Left colon (tissue), 2 donors: ENCODE data around the gene RASIP1. TPM values are rescaled to one million over a fixed set of nuclear protein-coding genes. Genes with fewer than 3 reads are reported as not detected.
"Not testable (repeated sequence)": the region's sequence is repeated elsewhere in the genome, so short reads cannot be mapped to it uniquely, and the experiment has no call there.

Source experiments
- ATAC-seq: fragments of 200-7000 bp; cut with Tn5 transposase; one replicate; pipeline ENCODE4 v1.9.1; 2020; ENCODE audit warnings: mild to moderate bottlenecking, moderate library complexity
- DNase-seq, 2 donors: peaks; one replicate each; pipeline ENCODE4 v3.0.0-alpha.2; 2020
- intact Hi-C, 2 donors: fragments of 100-400 bp; cut with DNase I in 1 of 2; cut with micrococcal nuclease in 1 of 2; formaldehyde crosslinking; loops; one replicate each; pipeline versions ENCODE4 v1.11.2 to v1.14.0; 2022; cut with DNase I, micrococcal nuclease
- total RNA-seq, 2 donors: library from RNA; stranded (reverse); fragmentation: NEBNext Ultra II Directional; extraction: Animal tissue kit (Norgen Biotek cat#: 25700); gene quantifications; one replicate each; pipeline ENCODE4 v1.2.1, GENCODE V29; 2021
- donor health status: DM: no; HTN: no; CAD: no.
- donor health status: DM: yes; HTN: yes; CAD: no.

RASIP1 gene
- total RNA-seq, 2 donors from 2014 or later = 2.7 to 2.8 TPM

DNA sequence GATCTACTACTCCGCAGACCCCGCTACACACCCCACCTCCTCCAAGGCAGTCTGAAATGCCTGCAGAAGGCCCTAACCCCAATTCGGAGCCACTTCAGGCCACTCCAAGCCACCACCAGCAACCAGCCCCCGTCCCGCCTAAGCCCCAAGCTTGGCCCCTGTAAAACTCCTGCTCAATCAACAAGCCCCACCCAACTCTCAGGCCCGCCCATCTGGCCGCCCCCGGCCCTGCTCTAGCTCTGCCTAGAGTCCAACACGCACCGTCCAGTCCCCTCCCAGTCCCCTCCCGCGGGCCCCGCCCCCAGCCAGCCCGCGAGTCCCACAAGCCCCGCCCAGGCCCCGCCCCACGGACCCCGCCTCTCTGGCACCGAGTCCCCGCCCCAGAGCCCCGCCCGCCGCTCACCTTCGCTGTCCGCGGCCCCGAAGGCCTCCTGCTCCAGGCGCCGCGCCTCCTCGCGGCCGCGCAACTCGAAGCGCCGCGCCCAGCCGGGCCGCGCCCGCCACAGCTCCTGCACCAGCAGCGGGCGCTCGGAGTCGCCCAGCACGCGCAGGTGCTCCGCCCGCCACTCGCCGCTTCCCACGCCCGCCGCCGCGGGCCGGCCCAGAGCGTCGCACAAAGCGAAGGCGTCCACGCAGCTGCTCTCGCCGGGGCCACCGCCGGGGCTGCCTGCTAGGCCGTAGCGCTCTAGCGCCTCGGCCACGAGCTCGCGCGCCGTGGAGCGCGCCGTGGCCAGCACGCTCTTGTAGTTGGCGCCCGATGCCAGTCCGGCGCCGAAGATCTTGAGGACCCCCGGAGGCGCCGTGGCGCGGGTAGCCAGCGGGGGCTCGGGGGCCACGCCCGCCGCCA lies 1.6 kb downstream of the RASIP1 start:
- peak; percentile 90 for ATAC-seq
- DNase-seq = peak; percentile 95 to 99
- intact Hi-C loops = no loop called here

DNA sequence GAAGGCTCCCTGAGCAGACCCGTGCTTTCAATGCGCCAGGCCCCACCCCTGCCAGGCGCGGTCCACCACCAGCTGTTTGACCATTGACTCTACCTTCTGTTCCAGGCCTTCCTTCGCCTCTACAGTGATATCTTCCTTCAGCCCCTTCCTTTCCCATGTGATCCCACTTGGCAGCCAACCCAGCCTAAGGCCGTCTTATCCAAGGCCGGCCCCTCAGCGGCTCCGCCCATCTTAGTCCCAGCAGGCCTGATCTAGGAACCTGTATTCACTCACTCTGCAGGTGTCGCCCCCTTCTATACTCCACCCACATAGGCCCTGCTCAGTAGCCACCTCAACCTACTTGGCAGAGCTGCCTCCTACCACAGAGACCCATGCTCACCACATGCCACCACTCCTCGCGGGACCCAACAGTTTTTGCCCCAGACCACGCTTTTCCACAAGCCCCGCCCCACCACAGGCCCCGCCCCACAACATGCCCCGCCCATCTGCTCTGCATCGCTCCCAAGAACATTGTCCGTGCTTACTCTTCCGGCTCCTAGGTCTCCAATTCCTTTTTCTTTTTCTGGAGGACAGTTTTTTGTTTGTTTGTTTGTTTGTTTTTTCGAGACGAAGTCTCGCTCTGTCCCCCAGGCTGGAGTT lies 2.9 kb downstream of the RASIP1 start:
- intact Hi-C loops = no loop called here
- DNase-seq = no peak
- no peak for ATAC-seq

DNA sequence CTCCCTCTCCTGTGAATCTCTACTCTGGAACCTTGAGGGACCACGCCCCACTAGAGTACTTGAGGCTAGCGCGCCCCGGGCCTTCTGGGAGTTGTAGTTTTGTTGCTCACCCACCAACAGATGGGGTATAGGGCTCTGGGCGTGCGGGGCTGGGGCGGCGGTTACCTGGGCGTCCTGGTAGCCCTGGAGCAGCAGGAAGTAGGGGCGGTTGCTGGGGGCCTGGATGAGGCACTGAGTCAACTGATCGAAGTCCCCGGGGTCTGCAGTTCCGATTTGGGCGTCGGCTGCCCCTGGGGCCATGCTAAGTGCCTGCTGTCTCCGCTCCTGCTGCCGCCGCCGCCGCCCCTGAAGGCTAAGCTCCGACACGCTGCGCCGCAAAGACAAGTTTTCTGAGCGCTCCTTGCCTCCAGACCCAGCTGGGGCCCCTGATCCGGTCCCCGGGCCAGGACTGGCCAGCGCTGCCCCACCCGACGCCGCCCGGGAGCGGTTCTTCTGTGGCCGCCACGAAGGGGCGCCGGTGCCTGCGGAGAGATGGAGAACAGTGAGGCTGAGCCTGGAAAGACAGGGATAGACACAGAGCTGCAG lies 5.3 kb downstream of the RASIP1 start:
- intact Hi-C loops = no loop called here
- peak; percentile 30 for ATAC-seq
- DNase-seq = peak in 1 of 2 donors; percentile 59

DNA sequence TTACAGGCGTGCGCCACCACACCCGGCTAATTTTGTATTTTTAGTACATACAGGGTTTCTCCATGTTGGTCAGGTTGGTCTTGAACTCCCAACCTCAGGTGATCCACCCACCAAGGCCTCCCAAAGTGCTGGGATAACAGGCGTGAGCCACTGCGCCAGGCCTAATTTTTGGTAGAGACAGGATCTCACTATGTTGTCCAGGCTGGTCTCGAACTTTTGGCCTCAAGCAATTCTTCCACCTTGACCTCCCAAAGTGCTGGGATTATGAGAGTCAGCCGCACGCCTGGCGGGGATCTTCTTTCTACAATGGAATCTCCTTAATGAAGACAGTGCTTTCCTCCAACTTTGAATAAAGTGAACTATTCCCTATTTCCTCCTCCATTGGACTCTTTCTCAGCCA lies 5.8 kb downstream of the RASIP1 start:
- ATAC-seq (no peak), DNase-seq (no peak)
- intact Hi-C loops = no loop called here

DNA sequence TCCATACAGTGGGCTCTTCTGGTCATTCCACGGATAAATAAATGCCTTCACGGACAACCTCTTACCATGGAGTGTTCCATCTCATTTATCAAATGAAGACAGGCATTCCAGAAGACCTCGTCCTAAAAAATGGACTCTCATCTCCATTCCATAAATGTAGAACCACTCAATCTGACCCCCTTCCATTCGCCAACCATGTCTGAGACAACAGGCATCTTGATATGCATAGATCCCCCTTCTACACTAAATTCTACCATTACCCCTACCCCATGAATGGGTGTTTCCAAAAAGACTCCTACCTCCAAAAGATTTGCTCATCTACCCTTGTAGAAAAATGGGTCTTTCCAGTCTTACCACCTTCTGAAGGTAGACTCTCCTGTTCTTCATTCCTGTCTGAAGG lies 9.0 kb downstream of the RASIP1 start:
- ATAC-seq (no peak), DNase-seq (no peak)
- intact Hi-C loops = no loop called here

DNA sequence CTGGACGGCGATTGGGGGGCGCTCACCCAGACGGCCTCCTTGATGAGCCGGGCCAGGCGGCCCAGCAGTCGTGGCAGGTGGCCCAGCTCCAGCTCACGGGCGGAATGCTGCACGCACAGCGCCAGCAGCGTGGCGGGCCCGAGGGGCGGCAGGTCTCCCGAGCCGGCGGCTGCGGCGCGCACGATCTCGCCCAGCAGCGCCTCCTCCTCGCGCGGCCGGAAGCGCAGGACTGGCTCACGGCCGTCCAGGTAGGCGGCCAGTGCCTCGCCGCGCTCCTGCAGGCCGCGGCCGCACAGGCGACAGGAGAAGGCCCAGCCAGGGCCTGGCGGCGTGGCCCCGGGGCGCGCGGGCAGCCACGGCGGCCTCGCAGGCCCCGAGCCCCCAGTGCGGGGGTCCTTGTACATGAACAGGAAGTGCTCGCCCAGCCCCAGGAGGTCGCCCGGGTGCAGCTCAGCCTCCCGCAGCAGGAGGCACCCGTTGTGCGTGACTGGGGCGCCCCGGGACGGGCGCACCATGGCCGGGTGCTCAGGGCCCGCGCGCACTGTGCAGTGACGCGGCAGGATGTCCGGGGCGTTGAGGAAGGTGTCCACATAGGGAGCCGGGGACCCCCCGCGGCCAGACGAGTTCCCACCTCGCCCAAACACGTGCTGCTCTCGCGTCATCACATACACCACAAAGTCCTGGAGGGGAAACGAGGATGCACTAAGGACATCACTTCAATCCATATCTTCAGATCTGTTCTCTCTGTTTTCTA lies 11.3 kb downstream of the RASIP1 start:
- ATAC-seq = peak; percentile 63
- intact Hi-C loops = no loop called here
- DNase-seq = no peak

DNA sequence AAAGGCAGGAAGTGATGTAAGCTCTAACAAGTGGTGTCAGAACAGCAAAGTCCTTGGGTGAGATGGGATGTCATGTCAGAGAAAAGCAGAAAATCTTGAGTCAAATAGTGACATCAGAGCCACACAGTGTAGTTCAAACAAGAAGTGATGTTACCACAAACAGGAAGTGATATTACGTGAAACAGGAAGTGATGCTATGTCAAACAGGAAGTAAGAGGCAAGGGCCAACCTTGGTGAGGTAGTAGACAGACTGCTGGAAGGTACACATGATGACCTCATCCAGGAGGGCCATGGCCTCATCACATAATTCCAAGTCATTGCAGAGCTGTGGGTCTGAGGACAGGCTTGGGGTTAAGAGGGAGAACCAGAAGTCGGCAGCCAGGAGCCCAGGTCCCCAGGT lies 13.9 kb downstream of the RASIP1 start:
- ATAC-seq (no peak), DNase-seq (no peak)
- intact Hi-C loops = no loop called here

DNA sequence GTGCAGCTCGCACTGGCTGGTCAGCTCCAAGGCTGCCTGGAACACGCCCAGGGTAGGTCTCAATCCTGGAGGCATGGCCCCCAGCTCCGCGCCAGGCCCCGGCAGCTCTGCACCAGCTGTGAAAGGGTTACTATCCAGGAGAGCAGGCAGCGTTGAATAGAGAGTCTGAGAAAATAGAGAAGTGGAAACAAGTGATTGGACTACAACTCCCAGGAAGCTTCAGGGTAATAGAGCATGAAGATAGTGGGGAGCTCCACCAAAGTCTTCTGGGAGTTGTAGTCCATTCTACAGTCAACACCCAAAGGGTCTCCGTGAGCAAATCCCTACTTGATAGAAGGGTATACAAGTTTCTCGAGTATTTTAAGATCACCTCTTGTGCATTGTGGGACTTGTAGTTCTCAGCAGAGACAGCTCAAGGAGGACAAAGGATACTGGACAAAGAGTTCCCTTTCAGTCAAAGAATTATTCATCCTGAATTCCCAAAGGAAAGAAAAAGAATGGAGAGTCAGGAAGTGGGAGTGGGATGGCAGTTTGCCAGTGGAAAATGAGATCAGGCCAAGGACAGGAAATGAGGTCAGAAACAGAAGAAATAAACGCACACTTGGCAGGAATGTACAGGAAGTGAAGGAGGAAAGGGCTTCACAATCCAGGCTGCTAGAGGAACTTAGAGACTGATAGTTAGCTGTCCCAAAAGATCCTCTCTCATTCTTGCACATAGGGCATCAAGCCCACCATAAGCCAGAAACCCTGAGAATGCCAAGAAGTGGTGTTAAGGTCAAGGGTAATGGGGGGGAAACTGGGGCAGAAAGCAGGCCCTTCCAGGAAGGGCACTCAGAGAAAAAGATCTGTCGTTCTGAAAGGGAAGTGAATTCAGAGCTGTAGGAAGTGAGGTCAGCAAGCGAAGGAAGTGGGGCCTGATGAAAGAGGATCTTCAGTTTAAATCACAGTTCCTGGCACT lies 15.3 kb downstream of the RASIP1 start:
- intact Hi-C loops = no loop called here
- ATAC-seq (peak; percentile 15), DNase-seq (peak in 1 of 2 donors; percentile 33)

DNA sequence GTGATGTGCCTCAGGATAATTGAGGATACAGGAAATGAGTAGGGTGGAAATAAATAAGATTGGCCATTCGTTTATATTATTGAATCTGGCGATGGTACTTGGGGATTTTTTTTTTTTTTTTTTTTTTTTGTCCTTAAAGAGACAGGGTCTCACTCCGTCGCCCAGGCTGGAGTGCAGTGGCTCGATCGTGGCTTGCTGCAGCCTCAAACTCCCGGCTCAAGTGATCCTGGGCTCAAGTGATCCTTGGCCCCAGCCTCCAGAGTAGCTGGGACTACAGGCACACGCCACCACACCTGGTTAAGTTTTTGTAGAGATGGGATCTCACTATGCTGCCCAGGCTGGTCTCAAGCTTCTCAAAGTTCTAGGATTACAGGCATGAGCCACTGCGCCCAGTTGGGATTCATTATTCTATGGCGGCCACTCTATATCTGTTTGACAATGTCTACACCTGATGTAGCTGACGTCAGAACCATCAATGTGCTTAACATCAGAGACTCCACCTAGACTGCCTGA lies 18.2 kb downstream of the RASIP1 start:
- intact Hi-C loops = no loop called here
- no peak for ATAC-seq
- DNase-seq = no peak

DNA sequence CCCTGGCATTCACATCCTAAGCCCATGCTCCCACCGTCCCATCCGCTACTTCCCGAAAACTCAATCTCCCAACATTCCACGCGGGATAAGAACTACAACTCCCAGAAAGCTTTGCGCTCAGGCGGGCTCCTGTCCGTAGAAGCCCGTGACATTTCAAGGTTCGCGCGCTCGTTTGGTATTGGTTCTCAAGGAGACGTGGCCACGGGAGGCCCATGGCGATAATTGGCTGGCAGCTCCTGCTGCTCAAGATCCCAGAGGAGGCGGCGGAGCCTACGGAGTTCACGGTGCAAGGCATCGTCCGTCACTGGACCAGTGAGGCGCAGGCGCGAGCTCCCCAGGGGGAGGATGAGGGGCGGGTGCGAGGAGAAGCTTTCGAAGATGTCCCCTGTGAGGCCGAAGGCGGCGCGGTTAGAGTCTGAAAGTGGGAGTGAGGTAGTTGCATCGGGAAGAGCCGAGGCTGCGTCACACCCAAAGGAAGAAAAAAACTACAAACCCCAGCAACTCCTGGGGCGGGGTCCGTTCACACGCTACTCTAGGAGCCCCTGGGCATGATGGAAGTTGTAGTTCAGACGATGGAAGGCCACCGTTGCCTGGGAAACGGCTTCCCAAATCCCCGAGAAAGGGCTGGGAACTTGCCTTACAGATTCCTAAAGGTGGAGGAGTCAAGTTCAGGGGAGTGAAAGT lies 19.7 kb downstream of the RASIP1 start:
- intact Hi-C loops = no loop called here
- ATAC-seq (peak; percentile 92), DNase-seq (peak; percentile 99 to 100)

DNA sequence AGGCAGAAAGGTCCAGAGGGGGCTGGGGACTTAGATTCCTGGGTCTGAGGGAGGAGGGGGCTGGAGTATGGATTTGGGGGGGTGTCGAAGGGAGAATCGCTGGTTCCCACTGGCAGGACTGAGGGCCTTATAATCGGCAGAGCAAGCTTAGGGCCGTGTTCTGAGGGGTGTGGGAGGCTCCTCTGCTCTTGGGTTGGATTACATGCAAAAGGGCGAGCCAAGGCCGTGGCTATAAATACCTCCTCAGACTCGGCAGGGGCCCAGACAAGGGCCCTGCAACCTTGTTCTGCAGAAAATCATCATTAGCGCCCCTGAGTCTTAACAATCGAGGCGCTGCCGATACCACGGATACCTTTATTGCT lies 20.2 kb downstream of the RASIP1 start:
- DNase-seq = peak in 1 of 2 donors; percentile 29
- intact Hi-C loops = no loop called here
- ATAC-seq = no peak

DNA sequence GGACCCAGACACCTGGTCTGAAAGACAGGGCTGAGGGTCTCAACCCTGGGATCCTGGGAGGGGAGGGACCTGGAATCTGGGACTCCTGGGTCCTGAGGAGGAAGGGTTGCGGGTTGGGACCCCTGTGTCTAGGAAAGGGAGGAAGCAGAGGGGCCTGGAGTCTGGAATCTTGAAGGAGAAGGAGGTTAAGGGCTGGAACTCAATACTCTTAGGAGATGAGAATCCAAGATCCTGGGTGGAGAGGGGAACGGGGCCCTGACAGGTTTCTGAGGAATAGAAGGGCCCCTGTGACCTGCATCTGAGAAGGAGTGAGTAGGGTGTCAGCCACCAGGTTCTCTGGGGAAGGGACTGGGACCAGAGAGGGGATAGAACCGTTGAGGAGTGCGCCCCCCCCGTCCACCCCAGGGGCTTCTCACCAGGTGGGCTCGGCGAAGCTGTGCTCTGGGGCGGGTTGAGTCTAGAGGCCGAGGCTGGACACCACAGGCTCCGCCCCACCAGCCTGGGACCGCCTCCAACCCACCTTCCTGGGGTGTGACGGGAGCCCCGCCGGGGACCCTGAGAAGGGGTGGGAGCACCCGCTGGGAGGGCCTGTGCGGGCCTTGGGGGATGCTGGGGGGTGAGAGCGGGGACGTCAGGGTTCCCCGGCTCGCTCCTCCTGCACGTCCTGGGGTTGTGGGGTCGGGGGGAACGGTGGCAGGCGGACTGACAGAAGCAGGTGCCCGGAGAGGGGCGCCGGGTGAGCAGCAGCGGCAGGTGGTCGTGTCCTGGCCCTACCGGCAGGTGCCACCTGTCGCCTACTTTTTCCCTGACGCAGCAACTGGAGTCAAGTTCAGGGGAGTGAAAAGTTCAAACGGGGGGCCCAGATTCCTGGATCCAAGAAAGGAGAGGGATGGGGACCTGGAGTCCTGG lies 20.9 kb downstream of the RASIP1 start, which contains the start of gene MAMSTR:
TSS of gene MAMSTR (minus strand) at position 463 of the 909 bp plus-strand sequence. CDS start 694 bp downstream, outside the sequence.
- intact Hi-C loops = no loop called here
- DNase-seq (peak; percentile 33 to 36), ATAC-seq (no peak)

DNA sequence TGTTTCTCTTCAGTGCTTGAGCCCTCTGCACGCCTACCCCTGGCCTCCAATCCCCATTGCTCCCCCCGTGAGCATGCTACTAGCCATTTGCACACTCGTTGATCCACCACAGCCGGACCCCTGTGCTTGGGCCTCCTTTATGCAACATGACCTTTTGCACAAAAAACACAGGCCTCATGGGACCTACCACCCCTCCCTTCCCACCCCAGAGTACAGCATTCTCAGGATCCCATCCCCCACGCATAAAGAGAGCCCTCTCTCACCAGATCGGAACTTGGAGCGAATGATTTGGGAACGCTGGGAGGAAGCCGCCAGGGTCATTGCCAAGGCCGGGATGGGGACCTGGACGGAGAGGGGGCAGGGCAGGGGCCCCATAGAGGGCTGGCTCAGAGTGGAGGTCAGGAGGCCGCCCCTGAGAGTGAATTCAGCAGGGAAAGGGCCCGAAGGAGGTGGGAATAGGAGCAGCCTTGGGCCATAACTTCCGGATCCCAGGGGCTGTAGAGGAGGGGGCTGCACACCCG lies 21.6 kb downstream of the RASIP1 start:
- ATAC-seq = no peak
- intact Hi-C loops = no loop called here
- DNase-seq = peak in 1 of 2 donors; percentile 28

DNA sequence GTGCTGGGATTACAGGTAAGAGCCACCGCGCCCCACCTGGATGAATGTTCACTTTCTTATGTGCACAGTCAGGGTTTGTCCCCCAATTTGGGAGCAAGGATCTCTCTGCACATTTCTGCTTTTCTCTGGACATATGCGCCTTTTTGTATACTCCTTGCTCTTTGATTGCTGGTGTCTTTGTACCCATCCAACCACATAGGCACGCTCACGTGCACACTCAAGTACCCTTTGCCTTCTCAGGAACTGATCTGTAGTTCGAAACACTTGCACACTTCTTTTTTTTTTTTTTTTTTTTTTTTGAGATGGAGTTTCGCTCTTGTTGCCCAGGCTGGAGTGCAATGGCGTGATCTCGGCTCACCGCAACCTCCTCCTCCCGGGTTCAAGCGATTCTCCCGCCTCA lies 22.3 kb downstream of the RASIP1 start:
- intact Hi-C loops, ATAC-seq, DNase-seq: not testable (repeated sequence)

DNA sequence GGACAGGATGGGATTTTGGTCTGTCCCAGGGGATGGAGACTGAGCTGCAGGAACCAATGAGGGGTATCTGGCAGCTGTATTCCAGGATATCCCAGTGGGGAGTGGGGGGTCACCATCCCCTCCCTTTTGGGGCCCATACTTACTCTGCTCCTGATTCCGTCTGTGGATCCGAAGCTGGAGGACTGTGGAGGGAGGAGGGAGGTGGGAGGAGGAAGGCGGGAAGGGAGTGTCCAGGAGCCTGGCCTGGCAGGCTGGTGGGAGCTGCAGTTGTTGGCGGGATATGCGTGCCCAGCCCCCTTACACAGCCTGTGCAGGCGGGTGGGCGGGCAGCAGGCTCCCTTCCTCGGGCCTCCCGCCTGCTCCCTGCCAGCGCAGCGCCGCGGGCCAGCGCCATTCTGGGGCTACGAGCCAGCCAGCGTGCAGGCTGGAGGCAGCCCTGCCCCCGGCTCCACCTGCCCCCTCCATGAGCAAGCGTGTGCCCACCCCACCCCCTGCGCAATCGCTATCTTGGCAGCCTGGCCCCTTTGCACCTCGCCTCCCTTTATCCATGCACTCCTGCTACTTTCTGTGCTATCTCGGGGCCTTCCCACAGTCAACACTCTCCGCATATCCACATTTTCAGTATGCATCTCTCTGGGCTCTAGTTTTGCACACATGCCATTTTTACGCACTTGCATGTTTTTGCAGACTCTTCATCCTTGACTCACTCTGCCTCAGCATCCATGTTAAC lies 23.7 kb downstream of the RASIP1 start:
- intact Hi-C loops = no loop called here
- ATAC-seq (no peak), DNase-seq (peak; percentile 33 to 45)
